Epidermal melanocyte (primary cell): ENCODE data around the gene RAET1E.
"Not testable (repeated sequence)": the region's sequence is repeated elsewhere in the genome, so short reads cannot be mapped to it uniquely, and the experiment has no call there.

Experiments
- DNase-seq: peaks from one replicate; pipeline ENCODE4 v3.0.0; 2011; ENCODE audit warnings: low spot score; ENCODE audit not compliant: insufficient read length

RAET1E gene, protein sequence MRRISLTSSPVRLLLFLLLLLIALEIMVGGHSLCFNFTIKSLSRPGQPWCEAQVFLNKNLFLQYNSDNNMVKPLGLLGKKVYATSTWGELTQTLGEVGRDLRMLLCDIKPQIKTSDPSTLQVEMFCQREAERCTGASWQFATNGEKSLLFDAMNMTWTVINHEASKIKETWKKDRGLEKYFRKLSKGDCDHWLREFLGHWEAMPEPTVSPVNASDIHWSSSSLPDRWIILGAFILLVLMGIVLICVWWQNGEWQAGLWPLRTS

GRCh38 chr6:149897855-149898744, at the start of gene RAET1E:
TSS of gene RAET1E (minus strand) at chr6:149898113. CDS start at chr6:149890901, 7,212 bp downstream.
- DNase-seq: no peak

DNA sequence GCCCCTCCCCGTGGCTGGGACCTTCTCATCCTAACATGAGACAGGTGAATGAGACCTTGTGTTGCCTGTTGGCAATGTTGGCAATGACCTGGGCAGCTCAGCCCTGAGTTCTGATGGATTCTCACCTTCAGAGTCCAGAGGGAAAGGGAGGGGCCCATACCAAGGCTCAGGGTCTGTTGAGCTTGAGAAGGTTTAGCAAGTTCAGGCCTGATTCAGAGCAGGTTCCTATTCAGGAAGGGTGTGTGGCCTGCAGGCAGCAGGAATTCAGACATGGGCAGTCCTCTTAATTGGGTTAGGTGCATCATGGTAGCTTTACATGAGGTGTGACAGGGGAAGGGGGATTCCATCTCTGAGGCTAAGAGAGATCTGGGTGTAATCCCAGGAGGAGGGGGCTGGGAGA, 49.6 kb upstream of the RAET1E start:
- DNase-seq: not testable (repeated sequence)

DNA sequence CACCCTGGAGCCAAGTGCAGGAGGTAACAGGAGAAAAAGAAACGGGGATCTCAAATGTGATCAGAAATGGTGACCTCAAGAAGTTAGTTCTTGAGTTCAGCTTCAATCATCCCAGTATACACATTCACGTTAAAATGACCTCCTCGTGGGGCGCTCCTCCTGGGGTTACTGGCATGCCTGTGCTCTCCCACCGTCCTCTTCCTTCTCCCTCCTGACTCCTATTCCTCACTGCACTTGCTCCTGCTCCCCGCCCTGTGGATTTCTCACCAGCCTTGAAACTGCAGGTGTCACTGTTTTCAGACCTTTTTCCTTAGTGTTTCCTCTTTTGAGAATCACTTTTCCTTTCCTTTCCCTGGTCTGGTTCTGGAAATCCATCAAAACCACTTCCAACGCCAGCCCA, 48.7 kb upstream of the RAET1E start:
- DNase-seq: not testable (repeated sequence)

- not testable (repeated sequence) for DNase-seq
Measured at GRCh38 chr6:149945276-149945675, 47.4 kb upstream of the RAET1E start.

- DNase-seq: not testable (repeated sequence)
Measured at GRCh38 chr6:149943321-149943720, 45.4 kb upstream of the RAET1E start.

- DNase-seq: no peak
Measured at GRCh38 chr6:149942461-149942829, 44.5 kb upstream of the RAET1E start.

GRCh38 chr6:149941583-149942460, 43.9 kb upstream of the RAET1E start, which contains the start of gene ULBP2:
TSS of gene ULBP2 (plus strand) at chr6:149942014. CDS start at chr6:149942073, 59 bp downstream.
- peak; percentile 56 for DNase-seq

GRCh38 chr6:149940672-149940982, 42.7 kb upstream of the RAET1E start:
- DNase-seq: no peak

DNA sequence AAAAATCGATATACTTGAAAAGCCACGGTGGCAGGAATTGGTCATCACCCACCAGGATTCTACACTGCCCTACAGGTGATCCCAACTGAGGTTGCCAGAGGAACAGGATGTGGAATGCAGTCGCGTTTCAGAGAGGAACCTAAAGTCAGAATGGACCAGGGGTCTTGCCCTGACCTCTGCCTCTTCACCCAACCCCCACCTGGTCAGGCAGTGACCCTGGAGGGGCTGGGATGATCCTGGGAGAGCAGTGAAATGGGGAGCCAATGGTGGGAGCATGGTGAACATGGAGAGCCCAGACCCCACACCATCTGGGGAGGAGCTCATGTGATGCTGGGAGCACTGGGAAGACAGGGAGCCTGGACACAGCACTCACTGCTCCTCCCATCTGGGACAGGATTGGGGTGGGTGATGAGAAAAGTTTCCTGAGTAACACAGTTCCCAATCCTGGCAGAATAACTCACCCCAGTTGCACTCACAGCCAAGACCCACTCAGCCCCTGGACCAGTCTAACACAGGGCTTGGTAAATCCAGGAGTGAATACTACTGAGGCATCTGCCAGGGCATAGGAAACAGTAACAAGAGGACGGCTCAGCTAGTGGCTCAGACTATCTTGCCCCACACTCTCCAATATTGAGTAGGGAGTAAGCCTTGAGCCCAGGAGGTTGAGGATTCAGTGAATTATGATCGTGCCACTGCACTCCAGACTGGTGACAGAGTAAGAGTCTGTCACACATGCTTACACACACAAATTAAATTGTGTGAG, 42.2 kb upstream of the RAET1E start:
- no peak for DNase-seq

GRCh38 chr6:149939356-149939648, 41.4 kb upstream of the RAET1E start:
- no peak for DNase-seq

DNA sequence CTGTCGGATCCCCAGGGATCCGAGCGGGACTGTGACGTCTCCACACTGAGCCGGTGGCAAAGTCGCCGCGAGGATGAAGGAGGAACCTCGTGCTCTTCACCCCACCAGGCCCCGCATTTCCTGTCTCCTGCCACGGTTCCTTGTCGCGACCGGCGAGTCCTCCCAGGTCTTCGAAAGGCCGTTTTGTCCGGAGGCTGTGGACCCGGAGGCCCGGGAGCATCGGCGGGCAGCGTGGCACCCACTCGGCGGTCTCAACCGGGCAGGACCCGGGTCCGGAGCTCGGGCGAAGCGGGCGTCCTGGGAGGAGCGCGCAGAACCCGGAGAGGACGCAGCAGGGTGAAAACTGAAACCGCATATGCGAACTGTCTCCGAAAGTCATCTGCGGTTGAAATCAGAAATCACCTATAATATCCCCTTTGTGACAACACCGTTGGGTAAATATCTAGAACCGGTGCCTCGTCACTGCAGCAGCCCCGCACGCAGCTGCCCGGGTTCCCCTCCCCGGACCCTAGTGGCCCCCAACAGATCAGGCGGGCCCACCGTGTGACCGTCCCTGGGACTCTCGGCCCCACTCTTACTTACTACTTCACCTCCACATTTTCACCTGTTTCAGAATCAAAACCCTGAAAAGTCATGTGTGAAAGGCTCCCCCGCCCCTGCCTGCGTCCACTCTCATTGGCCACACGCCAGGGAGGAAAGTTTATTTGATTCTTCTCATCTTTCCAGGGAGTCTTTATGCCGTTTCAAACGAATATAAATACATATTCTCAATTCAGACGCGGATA, 40.9 kb upstream of the RAET1E start:
- no peak for DNase-seq

DNA sequence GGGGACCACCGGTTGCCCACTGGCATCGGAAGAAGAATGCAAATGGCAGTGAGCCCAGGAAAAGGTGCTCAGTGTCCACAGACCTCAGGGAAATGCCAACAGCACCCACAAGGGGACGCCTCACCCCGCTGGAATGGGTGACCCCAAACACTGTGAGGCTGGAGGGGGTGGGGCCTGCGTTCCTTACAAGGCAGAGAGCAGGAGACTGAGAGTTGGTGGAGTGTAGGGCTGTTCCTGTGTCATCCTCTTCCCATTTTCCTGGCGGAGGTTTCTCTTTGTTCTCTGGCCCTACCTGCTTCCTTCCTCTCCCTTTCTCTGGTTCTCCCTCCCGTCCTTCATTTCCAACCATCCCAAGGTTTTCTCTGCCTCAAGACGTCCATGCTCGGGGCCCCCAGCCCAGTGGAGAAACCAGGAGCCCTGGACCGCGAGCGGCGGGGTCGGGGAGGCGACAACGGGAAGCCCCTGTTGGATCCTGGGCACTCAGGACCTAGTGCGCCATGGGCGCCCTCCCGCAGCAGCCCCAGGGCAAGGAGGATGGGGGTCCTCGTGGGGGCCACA, 40.2 kb upstream of the RAET1E start:
- not testable (repeated sequence) for DNase-seq

GRCh38 chr6:149936743-149937142, 38.8 kb upstream of the RAET1E start:
- no peak for DNase-seq

DNA sequence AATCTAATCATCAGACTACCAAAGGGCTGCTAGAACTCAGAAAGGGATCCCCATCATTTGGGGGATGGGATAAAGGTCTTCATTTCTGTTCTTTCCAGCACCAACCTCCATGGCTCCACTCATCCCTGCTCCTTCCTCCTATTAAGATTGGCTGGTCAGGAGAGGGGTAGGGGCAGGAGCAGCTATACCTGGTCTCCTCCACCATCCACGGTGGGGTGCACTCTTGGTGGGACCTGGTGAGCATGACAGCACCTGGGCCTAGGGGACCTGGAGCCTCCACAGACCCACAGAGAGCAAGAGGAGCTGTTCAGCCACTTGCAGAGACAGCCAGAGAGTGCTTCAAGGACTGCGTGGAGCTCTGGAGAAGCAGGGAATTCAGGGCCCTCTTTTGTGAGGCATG, 37.8 kb upstream of the RAET1E start:
- DNase-seq: no peak

DNA sequence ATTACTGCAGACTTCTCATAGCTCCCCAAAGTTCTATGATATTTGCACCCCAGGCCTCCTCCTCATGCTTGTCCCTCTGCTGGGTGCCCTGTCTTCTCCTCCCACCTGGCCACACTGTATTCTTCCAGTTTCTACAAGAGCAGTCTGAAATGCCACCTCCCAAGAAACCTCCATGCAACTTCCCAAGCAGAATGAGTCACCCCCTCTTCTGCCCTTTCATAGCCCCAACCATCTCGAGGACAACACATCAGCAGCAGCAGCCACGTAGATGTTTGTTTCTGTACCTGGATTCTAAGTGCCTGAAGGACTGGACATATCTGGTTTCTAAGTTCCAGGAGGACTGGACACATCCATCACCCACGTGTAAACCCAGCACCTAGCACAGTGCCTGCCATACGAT, 37.3 kb upstream of the RAET1E start:
- no peak for DNase-seq

- DNase-seq: no peak
Measured at GRCh38 chr6:149934249-149935156, 36.6 kb upstream of the RAET1E start.

DNA sequence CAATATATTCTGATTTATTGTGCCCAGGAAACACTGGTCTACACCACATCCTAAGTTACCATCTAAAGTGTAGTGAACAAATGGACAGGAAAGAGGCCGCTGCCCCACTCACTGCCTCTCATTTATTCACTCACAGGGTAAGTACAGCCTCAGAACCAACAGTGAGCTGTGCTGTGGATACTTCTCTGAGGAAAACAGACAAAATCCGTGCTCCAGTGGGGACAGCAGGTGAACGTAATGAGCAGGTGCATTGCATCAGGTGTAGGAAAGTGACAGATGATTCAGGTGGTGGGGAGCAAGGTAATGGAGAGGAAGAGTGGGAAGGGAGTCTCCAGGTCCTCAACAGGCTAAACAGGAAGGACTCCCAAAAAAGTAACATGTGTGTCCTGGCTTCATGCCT, 35.5 kb upstream of the RAET1E start:
- DNase-seq: no peak

DNA sequence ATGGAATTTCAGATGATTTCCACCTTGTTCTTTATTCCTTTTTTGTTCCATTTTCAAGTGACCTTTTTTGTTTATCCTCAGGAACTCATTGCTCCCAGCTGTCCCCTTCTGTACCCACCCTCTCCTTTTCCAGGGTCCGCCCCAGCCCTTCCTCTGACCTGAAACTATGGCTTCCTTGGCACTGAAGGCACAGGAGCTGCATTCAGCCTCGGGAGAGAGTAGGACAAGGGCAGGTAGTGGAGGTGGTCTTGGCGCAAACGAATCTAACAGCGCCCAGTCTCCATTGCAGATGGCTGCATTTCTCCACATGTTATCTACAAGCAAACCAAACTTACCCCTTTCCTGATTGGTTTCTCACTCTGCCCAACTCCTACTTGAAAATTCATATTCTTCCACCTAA, 35.1 kb upstream of the RAET1E start:
- no peak for DNase-seq

DNA sequence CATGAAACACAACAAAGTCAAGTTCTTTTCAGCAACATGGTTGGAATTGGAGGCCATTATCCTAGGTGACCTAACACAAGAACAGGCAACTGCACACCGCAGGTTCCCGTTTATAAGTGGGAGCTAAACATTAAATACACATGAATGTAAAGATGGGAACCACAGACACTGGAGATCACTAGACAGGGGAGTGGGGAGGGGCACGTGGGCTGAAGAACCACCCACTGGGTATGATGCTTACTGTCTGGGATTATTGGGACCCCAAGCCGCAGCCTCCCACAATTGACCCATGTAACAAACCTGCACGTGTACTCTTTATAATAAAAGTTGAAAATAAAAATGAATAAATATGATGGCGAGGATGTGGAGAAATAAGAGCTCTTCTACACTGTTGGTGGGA, 33.6 kb upstream of the RAET1E start:
- DNase-seq: no peak
